ENCODE data around the gene FOXRED1. TPM values are rescaled to one million over a fixed set of nuclear protein-coding genes. Genes with fewer than 3 reads are reported as not detected.

Gene FOXRED1
- total RNA-seq, 1 experiment from 2014 or later, result 43.2 TPM

DNA sequence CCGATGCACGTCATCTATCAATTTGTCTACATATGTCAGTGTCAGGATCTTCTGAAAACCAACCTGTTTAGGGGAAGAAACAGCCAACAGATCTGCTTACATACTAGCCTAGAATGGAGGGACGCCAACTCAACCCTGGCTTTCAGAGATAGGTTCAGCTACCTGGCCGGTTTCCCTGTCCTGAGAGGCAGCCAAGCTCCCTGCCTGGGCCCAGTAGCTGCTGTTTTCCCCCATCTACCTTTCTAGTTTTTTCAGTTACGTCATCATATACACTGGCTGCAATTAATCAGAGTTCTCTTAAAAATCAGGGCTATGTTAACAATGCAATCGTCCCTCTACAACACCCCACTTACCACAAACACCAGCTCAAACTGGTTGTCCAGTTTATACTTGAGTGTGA is 1.3 kb upstream of the FOXRED1 start:
- Histone ChIP-seq H3K4me3 (peak overlapping the region; percentile 95), H3K9me3 (ENCODE audit: insufficient read depth, low read depth) (no peaks in the 10 kb centered on the region), H3K79me2 (ENCODE audit: low read depth) (peaks cover 44% of the 10 kb centered on the region), H3K27me3 (ENCODE audit: insufficient read depth, low read depth) (no peaks in the 10 kb centered on the region), H3K9me2 (ENCODE audit: insufficient read depth) (no peaks in the 10 kb centered on the region), H3K27ac (peak overlapping the region; percentile 63; the same call in 1 of the 2 replicates), H3F3A (ENCODE audit: insufficient read depth, low read depth) (no peaks in the 10 kb centered on the region), H4K20me1 (ENCODE audit: insufficient read depth) (0 out of 2 replicates have a peak, but pooled peaks cover 4% of the 10 kb centered on the region), H3K36me3 (ENCODE audit: low read depth) (peaks cover 49% of the 10 kb centered on the region), H3K4me1 (replicated peaks; ENCODE audit: insufficient read depth) (peaks cover 18% of the 10 kb centered on the region), H3K4me2 (peak overlapping the region; percentile 91), H2AFZ (no peak overlapping the region)
- CTCF ChIA-PET, result no interaction called here
- TF ChIP-seq, protein P1, sequence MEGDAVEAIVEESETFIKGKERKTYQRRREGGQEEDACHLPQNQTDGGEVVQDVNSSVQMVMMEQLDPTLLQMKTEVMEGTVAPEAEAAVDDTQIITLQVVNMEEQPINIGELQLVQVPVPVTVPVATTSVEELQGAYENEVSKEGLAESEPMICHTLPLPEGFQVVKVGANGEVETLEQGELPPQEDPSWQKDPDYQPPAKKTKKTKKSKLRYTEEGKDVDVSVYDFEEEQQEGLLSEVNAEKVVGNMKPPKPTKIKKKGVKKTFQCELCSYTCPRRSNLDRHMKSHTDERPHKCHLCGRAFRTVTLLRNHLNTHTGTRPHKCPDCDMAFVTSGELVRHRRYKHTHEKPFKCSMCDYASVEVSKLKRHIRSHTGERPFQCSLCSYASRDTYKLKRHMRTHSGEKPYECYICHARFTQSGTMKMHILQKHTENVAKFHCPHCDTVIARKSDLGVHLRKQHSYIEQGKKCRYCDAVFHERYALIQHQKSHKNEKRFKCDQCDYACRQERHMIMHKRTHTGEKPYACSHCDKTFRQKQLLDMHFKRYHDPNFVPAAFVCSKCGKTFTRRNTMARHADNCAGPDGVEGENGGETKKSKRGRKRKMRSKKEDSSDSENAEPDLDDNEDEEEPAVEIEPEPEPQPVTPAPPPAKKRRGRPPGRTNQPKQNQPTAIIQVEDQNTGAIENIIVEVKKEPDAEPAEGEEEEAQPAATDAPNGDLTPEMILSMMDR (conservative IDR thresholded peaks at IDR 0.05), result no peak
- no peak for TF ChIP-seq EZH2 (IDR thresholded peaks at IDR 0.05; ENCODE audit: low read depth)
- intact Hi-C loops (cut with micrococcal nuclease; ENCODE audit: unreplicated experiment), result loop anchor here (1.0 to 10.0 kb wide), 2 partner anchors 56 to 343 kb away; partner anchors contain the start of genes FAM118B and RPUSD4
- POLR2A ChIA-PET (ENCODE audit: unreplicated experiment), result interaction anchor here (0.6 kb wide), 1 partner anchor 218 kb away, joined by 7 read pairs; no protein-coding TSS in a partner anchor
- peak in 1 of 2 experiments; percentile 20 for DNase-seq
- no TSS peak for BruUV-seq (replicated peaks)

DNA sequence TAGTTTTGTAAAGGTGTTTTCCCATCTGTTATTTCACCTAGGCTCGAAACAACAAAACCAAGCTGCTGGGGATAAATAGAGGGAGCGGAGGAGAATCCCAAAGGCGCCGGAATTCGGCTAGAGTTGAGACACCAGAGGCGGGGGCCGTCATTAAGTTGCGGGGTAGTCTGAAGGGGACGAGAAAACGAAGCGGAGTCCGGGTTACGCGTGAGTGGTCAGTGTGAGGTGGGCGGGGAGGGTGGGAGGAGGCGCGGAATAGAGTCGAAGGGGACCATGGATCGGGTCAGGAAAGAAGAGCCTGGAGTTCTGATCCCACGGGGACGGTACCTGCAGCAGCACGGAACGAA is 620 bp upstream of the FOXRED1 start:
- H3K36me3 ChIP-seq (ENCODE audit: low read depth), result peaks cover 45% of the 10 kb centered on the region
- peak overlapping the region; percentile 81 for H2AFZ ChIP-seq
- no peak for TF ChIP-seq EZH2 (IDR thresholded peaks at IDR 0.05; ENCODE audit: low read depth)
- TF ChIP-seq, protein P1 (conservative IDR thresholded peaks at IDR 0.05), result no peak
- peaks cover 44% of the 10 kb centered on the region for H3K79me2 ChIP-seq (ENCODE audit: low read depth)
- peak overlapping the region; percentile 91 for H3K4me2 ChIP-seq
- no peaks in the 10 kb centered on the region for H3F3A ChIP-seq (ENCODE audit: insufficient read depth, low read depth)
- H3K9me2 ChIP-seq (ENCODE audit: insufficient read depth), result no peaks in the 10 kb centered on the region
- ChIA-PET CTCF (no interaction called here), POLR2A (ENCODE audit: unreplicated experiment) (interaction anchor here (0.6 kb wide), 1 partner anchor 218 kb away, joined by 7 read pairs; no protein-coding TSS in a partner anchor)
- H3K9me3 ChIP-seq (ENCODE audit: insufficient read depth, low read depth), result no peaks in the 10 kb centered on the region
- intact Hi-C loops (cut with micrococcal nuclease; ENCODE audit: unreplicated experiment), result loop anchor here (1.0 to 10.0 kb wide), 2 partner anchors 57 to 344 kb away; partner anchors contain the start of genes FAM118B and RPUSD4
- BruUV-seq (replicated peaks), result no TSS peak
- H3K27me3 ChIP-seq (ENCODE audit: insufficient read depth, low read depth), result no peaks in the 10 kb centered on the region
- H4K20me1 ChIP-seq (ENCODE audit: insufficient read depth), result 0 out of 2 replicates have a peak, but pooled peaks cover 4% of the 10 kb centered on the region
- H3K27ac ChIP-seq, result peak overlapping the region; percentile 63
- H3K4me1 ChIP-seq (replicated peaks; ENCODE audit: insufficient read depth), result peaks cover 18% of the 10 kb centered on the region
- DNase-seq, result no peak
- peak overlapping the region; percentile 95 for H3K4me3 ChIP-seq

DNA sequence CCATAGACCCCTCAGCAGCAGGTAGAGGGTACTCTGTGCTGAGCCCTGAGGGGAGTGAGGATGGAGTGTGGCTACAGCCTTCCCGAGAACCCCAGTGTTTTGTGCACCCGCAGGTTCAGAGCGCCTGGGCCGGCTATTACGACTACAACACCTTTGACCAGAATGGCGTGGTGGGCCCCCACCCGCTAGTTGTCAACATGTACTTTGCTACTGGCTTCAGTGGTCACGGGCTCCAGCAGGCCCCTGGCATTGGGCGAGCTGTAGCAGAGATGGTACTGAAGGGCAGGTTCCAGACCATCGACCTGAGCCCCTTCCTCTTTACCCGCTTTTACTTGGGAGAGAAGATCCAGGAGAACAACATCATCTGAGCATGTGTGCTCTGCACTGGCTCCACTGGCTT is 8.4 kb downstream of the FOXRED1 start:
- no TSS peak for BruUV-seq (replicated peaks)
- intact Hi-C loops (cut with micrococcal nuclease; ENCODE audit: unreplicated experiment), result no loop called here
- no peaks in the 10 kb centered on the region for H3K79me2 ChIP-seq (ENCODE audit: low read depth)
- peaks cover 4% of the 10 kb centered on the region; the same call in 1 of the 2 replicates for H3K4me1 ChIP-seq (replicated peaks; ENCODE audit: insufficient read depth)
- POLR2A ChIA-PET (ENCODE audit: unreplicated experiment), result interaction anchor here (0.6 kb wide), 1 partner anchor 309 kb away, joined by 4 read pairs; no protein-coding TSS in a partner anchor
- H3K9me2 ChIP-seq (ENCODE audit: insufficient read depth), result no peaks in the 10 kb centered on the region
- no peak for TF ChIP-seq EZH2 (IDR thresholded peaks at IDR 0.05; ENCODE audit: low read depth)
- TF ChIP-seq, protein P1 (conservative IDR thresholded peaks at IDR 0.05), result no peak
- CTCF ChIA-PET, result no interaction called here
- H3K36me3 ChIP-seq (ENCODE audit: low read depth), result 0 out of 2 replicates have a peak, but pooled peaks cover 10% of the 10 kb centered on the region
- H4K20me1 ChIP-seq (ENCODE audit: insufficient read depth), result no peaks in the 10 kb centered on the region
- DNase-seq, result no peak
- H3K27me3 ChIP-seq (ENCODE audit: insufficient read depth, low read depth), result no peaks in the 10 kb centered on the region
- H2AFZ ChIP-seq, result no peak overlapping the region
- H3K27ac ChIP-seq, result no peak overlapping the region
- no peaks in the 10 kb centered on the region for H3F3A ChIP-seq (ENCODE audit: insufficient read depth, low read depth)
- no peak overlapping the region for H3K4me3 ChIP-seq
- no peaks in the 10 kb centered on the region for H3K9me3 ChIP-seq (ENCODE audit: insufficient read depth, low read depth)
- no peak overlapping the region for H3K4me2 ChIP-seq

Data from PC-9 (cell line).